GM18519 (cell line): ENCODE measurements around the gene RFNG.

Experiments
- ATAC-seq: cut with Tn5 transposase; IDR thresholded peaks from one replicate; pipeline ENCODE4 v1.9.1; 2021; ENCODE audit warnings: mild to moderate bottlenecking, moderate library complexity; ENCODE audit not compliant: unreplicated experiment, low FRiP score

The RFNG gene

GRCh38 chr17:82059272-82060000, 7.8 kb upstream of the RFNG start:
- no peak for ATAC-seq

DNA sequence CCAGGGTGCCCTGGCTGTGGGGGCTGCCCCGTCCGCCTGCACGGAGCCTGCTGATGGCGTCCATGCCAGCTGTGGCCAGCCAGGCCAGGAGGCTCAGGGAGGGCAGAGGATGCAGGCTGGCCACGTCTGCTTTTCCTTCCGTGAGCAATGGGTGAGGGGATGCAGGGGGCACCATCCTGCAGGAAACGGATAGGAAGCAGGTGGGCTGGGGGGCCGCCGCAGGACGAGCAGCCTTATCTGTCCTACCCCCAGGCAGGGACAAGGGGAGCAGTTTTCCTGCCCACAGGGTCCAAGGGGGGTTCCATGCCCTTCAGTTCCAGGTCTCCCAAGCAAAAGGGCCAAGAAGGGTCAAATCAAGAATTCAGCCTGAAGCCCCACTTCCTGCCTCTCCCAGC, 7.2 kb upstream of the RFNG start:
- ATAC-seq, result no peak

DNA sequence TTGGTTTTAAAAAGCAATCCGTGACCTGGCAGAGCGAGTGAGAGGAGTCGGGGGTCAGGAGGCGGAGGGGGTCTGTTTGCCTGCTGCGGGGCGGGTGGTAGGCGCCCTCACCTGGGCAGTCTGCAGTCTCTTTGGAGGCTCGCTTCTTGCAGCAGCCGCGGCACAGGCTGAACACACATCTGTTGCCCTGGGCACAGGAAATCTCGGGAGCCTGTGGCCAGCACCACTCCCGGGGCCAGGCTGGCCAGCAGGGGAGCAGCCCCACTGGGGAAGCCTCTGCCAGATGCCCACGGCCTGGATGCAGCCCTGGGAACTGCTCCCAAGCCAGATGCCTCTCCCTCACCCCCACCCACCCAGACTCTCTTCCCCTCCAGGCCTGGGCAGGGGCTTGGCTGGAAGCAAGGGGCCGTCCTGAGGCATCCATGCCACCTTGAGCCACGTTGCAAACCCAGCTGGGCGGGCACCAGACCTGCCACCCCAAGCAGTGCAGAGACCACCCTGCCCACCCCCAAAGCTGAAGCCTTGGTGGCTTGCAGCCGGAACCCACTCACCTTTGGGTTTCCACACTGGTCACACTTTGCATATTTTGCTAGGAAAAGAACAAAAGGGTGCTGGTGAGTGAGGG, 6.7 kb upstream of the RFNG start:
- no peak for ATAC-seq

DNA sequence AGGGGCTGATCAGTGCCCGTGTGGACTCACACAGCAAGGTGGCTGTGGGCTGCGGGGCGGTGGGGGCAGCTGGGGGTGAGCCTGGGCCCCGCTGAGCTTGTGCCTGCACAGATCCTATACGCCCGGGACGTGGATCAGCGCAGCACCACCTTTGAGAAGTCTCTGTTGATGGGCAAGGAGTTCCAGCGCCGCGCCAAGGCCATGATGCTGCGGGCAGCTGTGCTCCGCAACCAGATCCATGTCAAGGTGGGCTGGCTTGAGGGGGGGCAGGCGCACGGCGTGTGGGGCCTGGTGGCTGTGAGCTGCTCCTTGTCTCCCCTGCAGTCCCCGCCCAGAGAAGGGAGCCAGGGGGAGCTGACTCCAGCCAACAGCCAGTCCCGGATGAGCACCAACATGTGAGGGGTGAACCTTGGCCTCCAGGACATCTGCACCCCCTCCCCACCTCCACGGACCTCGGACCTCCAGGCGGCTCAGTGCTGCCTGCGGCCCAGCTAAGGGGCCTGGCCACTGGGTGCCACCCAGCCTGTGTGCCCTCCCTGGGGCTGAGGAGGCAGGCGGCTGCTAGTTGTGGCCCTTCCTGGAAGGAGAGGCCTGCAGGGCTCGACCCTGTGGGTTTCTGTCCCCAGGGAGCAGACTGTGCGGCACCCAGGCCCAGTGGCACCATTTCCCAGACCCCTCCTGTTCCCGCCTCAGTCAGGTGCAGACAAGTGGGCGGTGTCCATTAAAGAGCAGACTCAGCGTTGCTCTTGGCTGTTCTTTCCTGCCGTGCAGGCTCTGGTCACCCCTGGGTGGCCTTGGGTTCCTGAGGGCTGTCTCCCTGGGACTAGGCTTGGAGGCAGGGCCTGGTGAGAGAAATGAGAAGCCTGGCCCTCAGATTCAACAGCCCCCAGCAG, 5.4 kb upstream of the RFNG start:
- no peak for ATAC-seq

GRCh38 chr17:82055965-82056728, 4.5 kb upstream of the RFNG start:
- ATAC-seq, result no peak

GRCh38 chr17:82055023-82055964, 3.7 kb upstream of the RFNG start:
- ATAC-seq, result no peak

DNA sequence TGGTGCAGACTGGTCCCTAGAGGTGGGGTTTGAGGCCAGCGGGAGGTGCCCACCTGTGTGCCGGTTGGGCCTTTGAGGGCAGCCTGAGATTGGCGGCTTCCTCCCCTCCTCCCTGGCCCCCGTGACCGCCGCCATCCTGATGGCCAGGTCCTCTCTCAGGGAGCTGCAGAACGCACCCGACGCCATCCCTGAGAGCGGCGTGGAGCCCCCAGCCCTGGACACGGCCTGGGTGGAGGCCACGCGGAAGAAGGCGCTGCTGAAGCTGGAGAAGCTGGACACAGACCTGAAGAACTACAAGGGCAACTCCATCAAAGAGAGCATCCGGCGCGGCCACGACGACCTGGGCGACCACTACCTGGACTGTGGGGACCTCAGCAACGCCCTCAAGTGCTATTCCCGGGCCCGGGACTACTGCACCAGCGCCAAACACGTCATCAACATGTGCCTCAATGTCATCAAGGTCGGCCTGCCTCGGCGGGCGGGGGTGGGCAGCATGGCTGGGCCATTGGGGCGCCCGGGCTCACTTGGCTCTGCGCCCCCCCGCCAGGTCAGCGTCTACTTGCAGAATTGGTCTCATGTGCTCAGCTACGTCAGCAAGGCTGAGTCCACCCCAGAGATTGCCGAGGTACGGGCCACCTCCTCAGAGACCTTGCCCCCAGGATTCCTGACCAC, 2.9 kb upstream of the RFNG start:
- no peak for ATAC-seq

DNA sequence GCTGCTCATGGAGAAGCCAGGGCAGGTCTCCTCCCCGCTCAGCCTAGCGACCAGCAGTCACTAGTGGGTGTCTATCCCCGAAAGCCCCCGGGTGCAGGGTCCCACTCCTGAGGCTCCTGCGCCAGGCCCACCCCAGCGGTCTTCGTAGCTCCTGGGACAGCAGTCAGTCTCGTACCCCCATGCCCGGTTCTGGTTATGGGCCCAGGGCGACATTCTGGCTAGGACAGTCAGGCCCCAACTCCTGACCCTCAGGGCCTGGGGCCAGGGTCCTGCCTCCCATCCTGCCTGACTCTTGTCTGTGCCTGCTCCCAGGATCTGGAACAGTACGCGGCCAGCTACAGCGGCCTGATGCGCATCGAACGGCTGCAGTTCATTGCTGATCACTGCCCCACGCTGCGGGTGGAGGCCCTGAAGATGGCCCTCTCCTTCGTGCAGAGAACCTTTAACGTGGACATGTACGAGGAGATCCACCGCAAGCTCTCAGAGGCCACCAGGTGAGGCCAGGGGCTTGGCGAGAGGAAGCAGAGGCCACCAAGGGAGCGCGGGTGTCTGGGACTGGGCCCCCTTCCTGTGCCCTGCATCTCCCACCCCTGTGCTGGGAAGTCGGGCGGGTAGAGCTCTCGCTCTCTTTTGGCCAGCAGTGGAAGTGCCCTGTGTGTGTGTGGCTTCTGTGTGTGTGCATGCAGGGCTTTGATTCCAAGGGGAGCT, 2.1 kb upstream of the RFNG start:
- no peak for ATAC-seq

DNA sequence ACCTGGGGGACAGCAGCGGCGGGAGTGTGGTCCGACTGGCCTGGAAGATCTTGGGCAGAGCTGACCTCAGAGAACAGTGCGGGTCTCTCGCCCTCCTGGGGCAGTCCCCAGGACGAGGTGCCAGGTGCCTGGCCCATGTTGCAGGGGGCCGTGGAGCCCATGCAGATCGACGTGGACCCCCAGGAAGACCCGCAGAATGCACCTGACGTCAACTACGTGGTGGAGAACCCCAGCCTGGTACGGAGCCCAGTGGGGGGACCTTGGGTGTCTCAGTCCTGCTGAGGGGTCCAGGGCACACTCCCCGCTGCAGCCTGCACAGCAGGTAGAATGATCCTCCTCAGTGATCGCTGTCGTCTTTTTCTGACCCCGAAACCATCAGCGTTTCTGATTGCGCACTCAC, 1.5 kb upstream of the RFNG start:
- ATAC-seq, result no peak

DNA sequence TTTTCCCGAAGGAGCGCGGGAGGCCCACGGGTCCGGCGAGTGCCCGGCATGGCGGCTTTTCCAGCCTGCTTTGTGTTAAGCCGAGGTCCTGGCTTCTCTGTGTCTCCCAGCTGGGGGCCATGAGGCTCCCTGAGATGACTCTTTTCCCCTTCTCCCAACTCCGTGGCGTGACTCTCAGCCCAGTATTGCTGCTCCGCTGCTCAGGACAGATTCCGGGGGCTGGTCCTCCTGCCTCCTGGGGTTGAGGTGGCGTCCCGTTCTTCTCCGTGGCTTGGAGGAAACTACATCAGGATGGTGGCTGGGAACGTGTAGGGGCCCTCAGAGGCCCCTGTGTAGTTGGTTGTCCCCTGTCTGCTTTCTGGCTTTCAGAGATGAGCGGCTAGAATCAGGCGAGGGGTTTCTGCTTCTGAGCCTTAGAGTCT, 1.0 kb upstream of the RFNG start:
- no peak for ATAC-seq

- ATAC-seq, result no peak
Observed at GRCh38 chr17:82050761-82051641, 610 bp downstream of the RFNG start.

DNA sequence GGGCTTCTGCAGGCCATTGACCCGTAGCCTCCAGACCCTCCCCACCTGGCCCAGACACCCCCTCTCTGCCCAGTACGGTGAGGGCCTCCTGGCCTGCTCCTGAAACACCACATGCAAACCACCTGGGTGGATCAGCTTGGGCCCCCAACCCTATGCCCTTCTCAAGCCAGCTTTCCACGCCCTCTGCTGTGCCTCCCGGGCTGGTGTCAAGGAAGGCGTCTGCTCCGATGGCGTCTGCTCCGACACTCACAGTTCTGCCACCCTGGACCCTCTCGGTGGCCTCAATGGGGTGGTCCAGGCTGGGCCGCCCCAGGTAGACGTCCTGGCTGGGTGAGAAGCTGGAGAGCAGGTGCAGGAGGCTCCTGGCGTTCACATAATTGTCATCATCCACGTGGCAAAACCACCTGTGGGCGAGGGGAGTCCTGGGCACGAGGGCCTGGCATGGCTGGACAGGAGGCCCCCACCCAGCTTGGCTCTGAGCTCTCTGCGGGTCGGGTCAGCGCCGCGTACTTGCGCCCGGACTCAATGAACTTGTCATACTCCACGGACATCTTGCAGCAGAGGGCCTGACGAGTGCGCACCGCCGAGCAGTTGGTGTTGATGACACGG, 1.4 kb downstream of the RFNG start:
- ATAC-seq, result no peak

DNA sequence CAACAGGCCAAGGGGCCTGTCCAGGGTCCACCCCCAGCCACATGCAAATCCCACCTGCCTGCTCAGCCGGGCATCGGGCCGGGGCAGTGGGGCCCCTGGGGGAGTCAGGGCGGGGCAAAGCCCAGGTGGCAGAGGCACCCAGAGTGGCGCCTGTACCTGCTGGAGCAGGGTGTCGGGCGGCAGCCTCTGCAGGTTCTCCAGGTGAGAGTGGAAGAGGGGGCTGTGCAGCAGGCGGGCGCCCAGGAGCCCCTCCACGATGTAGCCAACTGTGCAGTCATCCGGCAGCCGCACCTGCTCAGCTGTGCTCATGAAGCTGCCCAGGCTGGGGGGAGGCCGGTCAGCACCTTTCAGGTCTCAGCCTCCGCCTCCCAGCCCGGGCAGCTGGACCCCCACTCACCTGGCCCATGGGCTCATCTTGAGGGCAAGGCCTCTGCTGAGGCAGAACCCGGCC, 2.1 kb downstream of the RFNG start:
- ATAC-seq, result no peak

- ATAC-seq, result no peak
Observed at GRCh38 chr17:82049106-82049505, 2.5 kb downstream of the RFNG start.

DNA sequence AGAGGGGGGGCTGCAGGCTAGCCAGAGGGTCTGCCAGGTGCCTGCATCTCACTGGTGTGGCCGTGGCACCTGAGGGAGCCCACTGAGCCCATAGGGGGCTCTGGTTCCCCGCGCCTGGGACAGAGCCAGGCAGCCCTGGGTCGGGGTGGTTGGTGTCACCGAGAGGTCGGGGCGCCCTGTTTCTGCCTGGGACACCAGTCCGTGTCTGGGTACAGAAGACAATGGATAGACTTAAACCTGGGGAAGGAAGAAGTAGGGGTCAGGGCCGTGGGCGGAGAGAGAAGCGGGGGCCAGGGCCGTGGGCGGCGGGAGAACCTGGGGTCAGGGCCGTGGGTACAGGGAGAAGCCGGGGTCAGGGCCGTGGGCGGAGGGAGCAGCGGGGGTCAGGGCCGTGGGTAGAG, 3.0 kb downstream of the RFNG start:
- ATAC-seq, result no peak

GRCh38 chr17:82047914-82048570, 3.6 kb downstream of the RFNG start:
- ATAC-seq, result no peak
